H1 (cell line): ENCODE results near the gene TENT4B. TPM values are rescaled to one million over a fixed set of nuclear protein-coding genes. Genes with fewer than 3 reads are reported as not detected.

Experiments used
- CTCF ChIA-PET: fragments of 300-600 bp; sonication (Branson Sonifier 250); formaldehyde crosslinking; loops from one replicate; lab custom pipeline; 2021; ENCODE audit not compliant: partially characterized antibody; lab: Charles Lee
- POLR2A ChIA-PET: fragments of 300-600 bp; sonication (Branson Sonifier 250); formaldehyde crosslinking; loops from one replicate; lab custom pipeline; 2021; ENCODE audit warnings: inconsistent platforms; ENCODE audit not compliant: partially characterized antibody; lab: Charles Lee
- DNase-seq, 2 experiments: peaks; one replicate each; pipeline versions ENCODE4 v3.0.0 to v3.0.0-alpha.2; 2010 to 2022; ENCODE audit warnings: low spot score in 2 of 2, low read depth in 1 of 2, mixed read lengths in 1 of 2
- FAIRE-seq: peaks from 2 replicates; lab custom pipeline; 2011; peaks lifted over from hg19 to GRCh38; lab: Jason Lieb, UNC
- H2AFZ ChIP-seq: 2 replicates; pipeline ENCODE4 v1.8.1; 2012; ENCODE audit warnings: low read length, inconsistent platforms
- H2AK5ac ChIP-seq: 2 replicates; pipeline ENCODE4 v1.6.1; 2013; ENCODE audit warnings: low read depth, low read length
- H2BK120ac ChIP-seq: replicated peaks from 2 replicates; pipeline ENCODE3; 2013; ENCODE audit warnings: low read depth, low read length, inconsistent platforms
- H2BK12ac ChIP-seq: 2 replicates; pipeline ENCODE4 v1.6.1; 2013; ENCODE audit warnings: low read depth, low read length
- H2BK15ac ChIP-seq: 2 replicates; pipeline ENCODE4 v1.6.1; 2013; ENCODE audit warnings: low read length
- H2BK20ac ChIP-seq: 2 replicates; pipeline ENCODE4 v1.6.1; 2013; ENCODE audit warnings: low read length
- H2BK5ac ChIP-seq: 2 replicates; pipeline ENCODE4 v1.6.1; 2013; ENCODE audit warnings: low read depth, low read length
- H3K14ac ChIP-seq: 2 replicates; pipeline ENCODE4 v1.6.1; 2013; ENCODE audit warnings: inconsistent platforms; ENCODE audit not compliant: insufficient read length
- H3K18ac ChIP-seq: 2 replicates; pipeline ENCODE4 v1.6.1; 2013; ENCODE audit warnings: low read length; ENCODE audit errors: extremely low read depth
- H3K23ac ChIP-seq: 2 replicates; pipeline ENCODE4 v1.6.1; 2013; ENCODE audit warnings: inconsistent platforms; ENCODE audit not compliant: insufficient read length
- H3K23me2 ChIP-seq: 2 replicates; pipeline ENCODE4 v1.6.1; 2013; ENCODE audit warnings: low read depth, low read length
- H3K27ac ChIP-seq: 2 replicates; pipeline ENCODE4 v1.6.1; 2011; ENCODE audit warnings: low read depth, low read length, inconsistent platforms
- H3K27me3 ChIP-seq, 4 experiments: replicated peaks in 1 of 4; 1 replicate in 1 of 4; 2 replicates in 3 of 4; pipeline versions ENCODE4 v1.6.1 to v1.8.1; 2011 to 2013; ENCODE audit warnings: low read length in 3 of 4, mild to moderate bottlenecking in 3 of 4, inconsistent platforms in 2 of 4, mixed read lengths in 2 of 4, moderate library complexity in 1 of 4; ENCODE audit not compliant: control insufficient read depth in 3 of 4, insufficient read depth in 3 of 4; ENCODE audit errors: extremely low read depth in 1 of 4
- H3K36me3 ChIP-seq, 4 experiments: 2 replicates each; pipeline versions ENCODE4 v1.6.1 to v1.8.1; 2011 to 2013; ENCODE audit warnings: mild to moderate bottlenecking in 4 of 4, low read length in 3 of 4, moderate library complexity in 2 of 4, control low read depth in 1 of 4, inconsistent platforms in 1 of 4; ENCODE audit not compliant: insufficient read depth in 4 of 4, control insufficient read depth in 2 of 4
- H3K4ac ChIP-seq: replicated peaks from 2 replicates; pipeline ENCODE3; 2013; ENCODE audit warnings: low read length, low read depth, mixed read lengths, inconsistent platforms; ENCODE audit not compliant: insufficient read length
- H3K4me1 ChIP-seq, 4 experiments: replicated peaks in 1 of 4; 1 replicate in 1 of 4; 2 replicates in 3 of 4; pipeline versions ENCODE4 v1.6.1 to v1.8.1; 2011 to 2013; ENCODE audit warnings: low read length in 3 of 4, inconsistent platforms in 2 of 4, mixed read lengths in 1 of 4; ENCODE audit not compliant: insufficient read depth in 4 of 4, control insufficient read depth in 3 of 4
- H3K4me2 ChIP-seq, 2 experiments: 2 replicates each; pipeline versions ENCODE4 v1.6.1 to v1.8.1; 2011 to 2013; ENCODE audit warnings: low read depth in 2 of 2, low read length in 2 of 2, control low read depth in 1 of 2, inconsistent platforms in 1 of 2, mild to moderate bottlenecking in 1 of 2; ENCODE audit not compliant: insufficient read depth in 1 of 2
- H3K4me3 ChIP-seq, 4 experiments: fragments of 200-600, 300-600 bp in 1 of 4; sonication (generic), shearing (Covaris generic), sonication (Bioruptor Twin) in 1 of 4; 2 replicates each; pipeline versions ENCODE4 v1.5.1 to v1.8.1; 2011 to 2016; ENCODE audit warnings: low read length in 4 of 4, low read depth in 3 of 4, control low read depth in 2 of 4, inconsistent platforms in 2 of 4, mild to moderate bottlenecking in 2 of 4, mixed read lengths in 1 of 4, moderate library complexity in 1 of 4; ENCODE audit not compliant: insufficient read depth in 2 of 4; ENCODE audit errors: extremely low read depth in 1 of 4
- H3K56ac ChIP-seq: replicated peaks from 2 replicates; pipeline ENCODE3; 2013; ENCODE audit warnings: low read depth, mild to moderate bottlenecking, mixed read lengths, low read length, inconsistent platforms; ENCODE audit not compliant: insufficient read length
- H3K79me1 ChIP-seq: 2 replicates; pipeline ENCODE4 v1.6.1; 2013; ENCODE audit warnings: low read depth, low read length, control low read depth
- H3K79me2 ChIP-seq, 2 experiments: 2 replicates each; pipeline versions ENCODE4 v1.6.1 to v1.8.1; 2012 to 2013; ENCODE audit warnings: low read length in 2 of 2, mild to moderate bottlenecking in 2 of 2, inconsistent platforms in 1 of 2; ENCODE audit not compliant: insufficient read depth in 2 of 2, control insufficient read depth in 1 of 2
- H3K9ac ChIP-seq, 4 experiments: replicated peaks in 1 of 4; 1 replicate in 1 of 4; 2 replicates in 3 of 4; pipeline versions ENCODE4 v1.6.1 to v1.8.1; 2011 to 2013; ENCODE audit warnings: low read depth in 3 of 4, low read length in 3 of 4, control low read depth in 2 of 4, mild to moderate bottlenecking in 2 of 4, moderate library complexity in 2 of 4, inconsistent platforms in 1 of 4; ENCODE audit errors: extremely low read depth in 1 of 4
- H3K9me3 ChIP-seq, 2 experiments: 2 replicates each; pipeline versions ENCODE4 v1.6.1 to v1.8.1; 2012 to 2013; ENCODE audit warnings: mild to moderate bottlenecking in 2 of 2, moderate library complexity in 2 of 2, control low read depth in 1 of 2, inconsistent platforms in 1 of 2, low read depth in 1 of 2, low read length in 1 of 2, mixed read lengths in 1 of 2; ENCODE audit not compliant: insufficient read depth in 2 of 2
- H4K20me1 ChIP-seq, 2 experiments: replicated peaks in 1 of 2; 2 replicates each; pipeline versions ENCODE3 to v1.8.1; 2011 to 2013; ENCODE audit warnings: inconsistent platforms in 2 of 2, low read length in 2 of 2, mild to moderate bottlenecking in 1 of 2; ENCODE audit not compliant: insufficient read depth in 2 of 2, control insufficient read depth in 1 of 2
- H4K5ac ChIP-seq: 2 replicates; pipeline ENCODE4 v1.6.1; 2013; ENCODE audit warnings: low read length, low read depth, mixed read lengths, inconsistent platforms; ENCODE audit not compliant: insufficient read length
- H4K8ac ChIP-seq: 2 replicates; pipeline ENCODE4 v1.8.0; 2013; ENCODE audit warnings: mild to moderate bottlenecking, moderate library complexity, low read length, inconsistent platforms; ENCODE audit not compliant: insufficient read depth; ENCODE audit errors: extremely low read depth
- H4K91ac ChIP-seq: replicated peaks from 2 replicates; pipeline ENCODE3; 2013; ENCODE audit warnings: low read length, mixed read lengths, inconsistent platforms; ENCODE audit not compliant: insufficient read length
- CTBP2 ChIP-seq: IDR thresholded peaks from 2 replicates; pipeline ENCODE4 v1.7.0; 2011; ENCODE audit warnings: borderline replicate concordance, mild to moderate bottlenecking, moderate library complexity, mixed read lengths, low read length; ENCODE audit not compliant: insufficient read depth, insufficient read length
- EGR1 ChIP-seq: IDR thresholded peaks from 2 replicates; pipeline ENCODE4 v1.6.1; 2011; ENCODE audit warnings: low read depth, low read length, borderline replicate concordance
- KDM1A ChIP-seq: fragments of 200-600, 300-600 bp; sonication (generic); IDR thresholded peaks from 2 replicates; pipeline ENCODE4 v1.7.1; 2016; ENCODE audit warnings: mild to moderate bottlenecking, low read length, borderline replicate concordance
- MAX ChIP-seq: IDR thresholded peaks from 2 replicates; pipeline ENCODE4 v1.6.1; 2012; ENCODE audit warnings: inconsistent platforms
- NANOG ChIP-seq: IDR thresholded peaks from 2 replicates; pipeline ENCODE4 v1.6.1; 2011; ENCODE audit warnings: low read length, low read depth, mild to moderate bottlenecking, inconsistent platforms; ENCODE audit not compliant: insufficient read depth, poor library complexity, severe bottlenecking
- SP1 ChIP-seq: IDR thresholded peaks from 2 replicates; pipeline ENCODE4 v1.6.1; 2011; ENCODE audit warnings: low read depth, low read length
- TAF1 ChIP-seq: IDR thresholded peaks from 2 replicates; pipeline ENCODE4 v1.6.1; 2011; ENCODE audit warnings: mild to moderate bottlenecking, low read depth, low read length
- TEAD4 ChIP-seq: IDR thresholded peaks from 2 replicates; pipeline ENCODE4 v1.6.1; 2012; ENCODE audit warnings: low read depth, low read length, inconsistent platforms, mixed read lengths
- WGBS, 2 experiments: shearing (Covaris generic) in 1 of 2; methylation state at CpG; one replicate each; pipeline versions ENCODE4 v1.1.6 to v1.1.7; 2013 to 2015; ENCODE audit warnings: low lambda C conversion rate in 2 of 2, mixed read lengths in 2 of 2, inconsistent platforms in 1 of 2, low coverage in 1 of 2, missing lambda C conversion rate in 1 of 2; ENCODE audit not compliant: insufficient replicate concordance in 2 of 2, insufficient coverage in 1 of 2, insufficient read length in 1 of 2; ENCODE audit errors: extremely low coverage in 1 of 2, missing lambda C conversion rate in 1 of 2; 5-methylcytosine and 5-hydroxymethylcytosine counted together
- polyA plus RNA-seq, 7 experiments: library from polyadenylated mRNA; depleted of rRNA in 3 of 7; stranded (reverse) in 5 of 7; unstranded in 2 of 7; fragments of >200 nt in 5 of 7; fragments of 200-250 nt in 2 of 7; gene quantifications; 1 replicate in 5 of 7; 2 replicates in 1 of 7; 4 replicates in 1 of 7; pipeline versions ENCODE4 v1.2.1 to v1.2.3, GENCODE V29; 2011 to 2013; ENCODE audit warnings: missing spikeins in 2 of 7, mixed read lengths in 2 of 7
- total RNA-seq: library from RNA; stranded (reverse); fragmentation: NEBNext Ultra II Directional; extraction: Animal tissue kit (Norgen Biotek cat#: 25700); gene quantifications from 2 replicates; pipeline ENCODE4 v1.2.1, GENCODE V29; 2021
- TF ChIP-seq, protein P1 (sequence below): IDR thresholded peaks from 2 replicates; pipeline ENCODE4 v1.6.1; 2011; ENCODE audit warnings: low read length, improper control_type of control experiment

The TENT4B gene
- total and polyA plus RNA-seq, 2 of the 8 experiments (the other 6 are each of a cell fraction or from before 2014, with no cell fraction given), result 4.2 to 15.7 TPM

DNA sequence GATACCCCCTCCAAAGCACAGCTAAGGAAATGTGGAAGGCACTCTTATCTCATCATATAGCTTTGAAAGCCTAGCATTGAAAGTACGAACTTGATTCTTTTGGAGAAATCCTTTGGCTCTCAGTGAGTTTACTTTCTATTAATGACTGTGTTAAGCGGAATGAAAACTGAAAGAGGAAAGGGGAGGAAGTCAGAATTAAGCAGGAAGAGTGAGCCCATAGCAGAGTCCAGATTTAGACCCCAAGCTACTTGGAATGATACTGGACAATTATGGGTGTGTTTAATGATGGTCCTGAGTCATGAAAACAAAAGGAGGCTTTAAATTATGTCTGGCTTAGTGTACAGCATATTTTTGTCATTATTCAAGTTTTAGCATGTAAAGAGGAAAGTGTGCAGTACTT lies 42.2 kb downstream of the TENT4B start:
- Histone ChIP-seq H2BK20ac (no peak overlapping the region), H3K4me3 (no peak overlapping the region), H3K4me2 (no peak overlapping the region)

More for the DNA sequence above, 42.2 kb downstream of the TENT4B start:
- H3K79me2 ChIP-seq, result peaks cover 0 to 31% of the 10 kb centered on the region in 2 experiments; a peak in 2 of 4 replicates
- H3K4me1 ChIP-seq, result no peaks in the 10 kb centered on the region
- H3K9ac ChIP-seq, result no peak overlapping the region
- H3K27me3 ChIP-seq, result no peaks in the 10 kb centered on the region
- no peak overlapping the region for H4K8ac ChIP-seq
- no peak for TF ChIP-seq MAX
- TF ChIP-seq NANOG, result no peak
- no peak for TF ChIP-seq TEAD4
- TF ChIP-seq CTBP2, result no peak
- TF ChIP-seq, protein P1, sequence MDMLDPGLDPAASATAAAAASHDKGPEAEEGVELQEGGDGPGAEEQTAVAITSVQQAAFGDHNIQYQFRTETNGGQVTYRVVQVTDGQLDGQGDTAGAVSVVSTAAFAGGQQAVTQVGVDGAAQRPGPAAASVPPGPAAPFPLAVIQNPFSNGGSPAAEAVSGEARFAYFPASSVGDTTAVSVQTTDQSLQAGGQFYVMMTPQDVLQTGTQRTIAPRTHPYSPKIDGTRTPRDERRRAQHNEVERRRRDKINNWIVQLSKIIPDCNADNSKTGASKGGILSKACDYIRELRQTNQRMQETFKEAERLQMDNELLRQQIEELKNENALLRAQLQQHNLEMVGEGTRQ, result no peak
- TF ChIP-seq TAF1, result no peak
- no peak for TF ChIP-seq EGR1
- no peak for TF ChIP-seq SP1
- no peak for TF ChIP-seq KDM1A
- no peak overlapping the region for H3K14ac ChIP-seq
- no peaks in the 10 kb centered on the region for H3K9me3 ChIP-seq
- no peak overlapping the region for H3K18ac ChIP-seq
- no peaks in the 10 kb centered on the region for H3K36me3 ChIP-seq
- no peaks in the 10 kb centered on the region for H3K23me2 ChIP-seq
- H2BK5ac ChIP-seq, result no peak overlapping the region
- POLR2A ChIA-PET, result interaction anchor here (0.6 kb wide), 1 partner anchor 23 kb away, joined by 3 read pairs; no protein-coding TSS in a partner anchor
- no peak overlapping the region for H4K91ac ChIP-seq
- H2AK5ac ChIP-seq, result no peak overlapping the region
- peaks cover 0 to 3% of the 10 kb centered on the region in 2 experiments for H4K20me1 ChIP-seq
- H3K4ac ChIP-seq, result no peak overlapping the region
- no peak overlapping the region for H2BK12ac ChIP-seq
- H2AFZ ChIP-seq, result no peak overlapping the region
- no peak for FAIRE-seq
- H3K56ac ChIP-seq, result no peak overlapping the region
- DNase-seq, result no peak
- 97% methylated on average over 2 of the region's 2 CpGs; no CpG with 5 or more reads in 1 of the 2 experiments for WGBS, 2 experiments
- H3K23ac ChIP-seq, result no peak overlapping the region
- CTCF ChIA-PET, result interaction anchor here (2.6 to 3.3 kb wide), 2 partner anchors 15 to 18 kb away, joined by 6 to 11 read pairs; no protein-coding TSS in a partner anchor
- H4K5ac ChIP-seq, result no peak overlapping the region
- H3K27ac ChIP-seq, result no peak overlapping the region
- H3K79me1 ChIP-seq, result peaks cover 2% of the 10 kb centered on the region; the same call in 1 of the 2 replicates
- H2BK15ac ChIP-seq, result no peak overlapping the region
- H2BK120ac ChIP-seq, result no peak overlapping the region
